Body of pancreas (tissue), 4 donors: Measurements from ENCODE around the gene GZF1. TPM values are rescaled to one million over a fixed set of nuclear protein-coding genes. Genes with fewer than 3 reads are reported as not detected.
A peak's percentile ranks its signal among the peaks of the same experiment; 100 is the strongest.

Experiments
- ATAC-seq: fragments of 150-250 bp; one replicate; pipeline ENCODE4 v1.9.1; 2016
- DNase-seq, 4 donors: peaks; one replicate each; pipeline ENCODE4 v3.0.0-alpha.2; 2019
- H3K27ac ChIP-seq, 4 donors: fragments of 200-600 bp; sonication (generic); 1 replicate in 3 of 4; 2 replicates in 1 of 4; pipeline versions ENCODE4 v1.5.1 to v1.6.1; 2016 to 2019; ENCODE audit warnings: mild to moderate bottlenecking in 1 of 4, mixed read lengths in 1 of 4, moderate library complexity in 1 of 4
- H3K27me3 ChIP-seq, 2 donors: fragments of 200-600 bp; sonication (generic); one replicate each; pipeline ENCODE4 v1.6.0; 2016; ENCODE audit warnings: mild to moderate bottlenecking in 1 of 2
- H3K36me3 ChIP-seq, 2 donors: fragments of 200-600 bp; sonication (generic); replicated peaks in 1 of 2; 2 replicates each; pipeline ENCODE4 v1.5.1; 2016; ENCODE audit warnings: low read depth in 2 of 2; ENCODE audit not compliant: insufficient read depth in 1 of 2
- H3K4me1 ChIP-seq: fragments of 200-600 bp; sonication (generic); one replicate; pipeline ENCODE4 v1.6.0; 2016
- H3K4me3 ChIP-seq, 2 donors: fragments of 200-600 bp; sonication (generic); 1 replicate in 1 of 2; 2 replicates in 1 of 2; pipeline ENCODE4 v1.5.1; 2016 to 2019
- H3K9me3 ChIP-seq, 3 donors: fragments of 200-600 bp; sonication (generic); 1 replicate in 2 of 3; 2 replicates in 1 of 3; pipeline ENCODE4 v1.5.1; 2016
- POLR2A ChIP-seq, 3 donors: fragments of 450-650 bp; IDR thresholded peaks; one replicate each; pipeline ENCODE4 v1.6.1; 2016; ENCODE audit warnings: antibody characterized with exemption in 3 of 3, mild to moderate bottlenecking in 2 of 3
- WGBS, 2 donors: methylation state at CpG; one replicate each; pipeline ENCODE4 v1.1.5; 2017; 5-methylcytosine and 5-hydroxymethylcytosine counted together
- intact Hi-C: fragments of 100-400 bp; cut with DNase I; formaldehyde crosslinking; loops from one replicate; pipeline ENCODE4 v1.15.1; 2023
- total RNA-seq, 2 donors: library from RNA; depleted of rRNA; stranded (reverse); fragments of >200 nt; gene quantifications; one replicate each; pipeline ENCODE4 v1.1.0, GENCODE V29; 2016
- TF ChIP-seq, protein P1 (sequence below), 7 experiments: fragments of 450-650 bp in 4 of 7; fragments of 200-600 bp in 3 of 7; sonication (generic) in 3 of 7; IDR thresholded peaks; one replicate each; pipeline ENCODE4 v1.5.1; 2016 to 2019; ENCODE audit warnings: antibody characterized with exemption in 7 of 7

Gene GZF1
- total RNA-seq, result 1 to 10 TPM; 1.6 to 6.2 TPM

DNA sequence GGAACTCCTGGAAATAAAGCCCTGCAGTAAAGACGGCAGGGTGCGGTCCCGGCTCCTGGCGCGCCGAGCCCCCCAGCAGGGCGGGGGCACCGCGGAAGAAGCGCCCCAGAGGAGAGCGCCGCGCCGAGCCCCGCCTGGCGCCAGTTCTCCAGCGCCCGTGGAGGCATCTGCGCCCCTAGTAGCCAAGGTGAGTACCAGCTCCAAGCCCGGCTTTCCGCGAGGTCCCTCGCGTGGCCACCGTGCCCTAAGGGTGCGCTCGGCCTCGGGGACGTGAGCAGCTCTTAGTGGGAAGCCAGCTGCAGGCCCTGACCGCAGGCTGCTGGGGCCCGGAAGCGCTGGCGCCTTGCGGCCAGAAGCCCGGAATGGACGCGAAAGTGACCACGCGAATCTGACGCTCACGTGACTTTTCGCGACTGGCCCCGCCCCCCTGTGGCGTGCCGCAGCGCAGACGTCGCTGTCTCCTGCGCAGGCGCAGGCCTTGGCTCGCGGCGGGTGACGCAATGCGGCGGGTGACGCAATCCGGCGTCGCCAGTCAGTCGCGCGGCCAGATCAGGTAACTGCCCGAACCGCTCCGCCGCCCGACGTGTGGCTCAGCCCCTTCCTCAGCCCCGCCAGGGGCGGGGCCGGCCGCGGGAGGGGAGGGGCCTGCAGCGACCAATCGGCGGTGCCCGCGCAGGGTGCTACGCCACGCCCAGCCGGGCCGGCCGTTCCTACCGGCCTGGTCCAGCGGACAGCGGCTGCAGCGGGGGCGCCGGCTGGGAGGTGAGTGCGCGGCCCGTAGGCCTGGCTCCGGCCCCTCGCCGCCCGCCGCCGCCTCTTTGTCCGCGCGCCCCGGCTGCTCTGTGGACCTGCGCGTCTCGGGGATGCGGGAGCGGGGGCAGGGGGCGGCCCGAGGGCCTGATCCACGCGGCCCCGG is at the start of gene GZF1:
Gene GZF1 (plus strand): TSS at position 707 of the 916 bp plus-strand sequence. CDS start 2,202 bp downstream, outside the sequence.
- 0 to 1% methylated on average over 3 to 88 of the region's 114 CpGs for WGBS, 2 donors
- H3K27me3 ChIP-seq, result no peaks in the 10 kb centered on the region
- H3K9me3 ChIP-seq, result no peaks in the 10 kb centered on the region
- DNase-seq, result peak; percentile 98 to 99 (median 99)
- peak within 1 kb of the TSS; percentile 98 to 100 (median 98) for H3K27ac ChIP-seq
- peak within 1 kb of the TSS; percentile 44 to 72 for H3K4me3 ChIP-seq
- TF ChIP-seq POLR2A (IDR thresholded peaks at IDR 0.05), result peak; percentile 98 to 99 (median 99)
- TF ChIP-seq, protein P1, sequence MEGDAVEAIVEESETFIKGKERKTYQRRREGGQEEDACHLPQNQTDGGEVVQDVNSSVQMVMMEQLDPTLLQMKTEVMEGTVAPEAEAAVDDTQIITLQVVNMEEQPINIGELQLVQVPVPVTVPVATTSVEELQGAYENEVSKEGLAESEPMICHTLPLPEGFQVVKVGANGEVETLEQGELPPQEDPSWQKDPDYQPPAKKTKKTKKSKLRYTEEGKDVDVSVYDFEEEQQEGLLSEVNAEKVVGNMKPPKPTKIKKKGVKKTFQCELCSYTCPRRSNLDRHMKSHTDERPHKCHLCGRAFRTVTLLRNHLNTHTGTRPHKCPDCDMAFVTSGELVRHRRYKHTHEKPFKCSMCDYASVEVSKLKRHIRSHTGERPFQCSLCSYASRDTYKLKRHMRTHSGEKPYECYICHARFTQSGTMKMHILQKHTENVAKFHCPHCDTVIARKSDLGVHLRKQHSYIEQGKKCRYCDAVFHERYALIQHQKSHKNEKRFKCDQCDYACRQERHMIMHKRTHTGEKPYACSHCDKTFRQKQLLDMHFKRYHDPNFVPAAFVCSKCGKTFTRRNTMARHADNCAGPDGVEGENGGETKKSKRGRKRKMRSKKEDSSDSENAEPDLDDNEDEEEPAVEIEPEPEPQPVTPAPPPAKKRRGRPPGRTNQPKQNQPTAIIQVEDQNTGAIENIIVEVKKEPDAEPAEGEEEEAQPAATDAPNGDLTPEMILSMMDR (IDR thresholded peaks at IDR 0.05), result peak in 4 of 7 experiments; percentile 26 to 57 (median 41)
- peaks cover 62% of the 10 kb centered on the region for H3K4me1 ChIP-seq
- no peaks in the 10 kb centered on the region for H3K36me3 ChIP-seq
- intact Hi-C loops, result no loop called here
- peak; percentile 82 for ATAC-seq

GRCh38 chr20:23313271-23313670 is 48.7 kb upstream of the GZF1 start:
- Histone ChIP-seq H3K4me1 (no peaks in the 10 kb centered on the region), H3K36me3 (no peaks in the 10 kb centered on the region), H3K27me3 (no peaks in the 10 kb centered on the region), H3K27ac (no peak overlapping the region), H3K4me3 (no peak overlapping the region), H3K9me3 (no peaks in the 10 kb centered on the region)
- ATAC-seq (no peak), DNase-seq (no peak)
- TF ChIP-seq POLR2A (IDR thresholded peaks at IDR 0.05), result no peak
- TF ChIP-seq, protein P1 (IDR thresholded peaks at IDR 0.05), result no peak
- 58 to 67% methylated on average over 1 of the region's 1 CpG for WGBS, 2 donors
- intact Hi-C loops, result no loop called here

- ATAC-seq (no peak), DNase-seq (no peak)
- Histone ChIP-seq H3K4me1 (no peaks in the 10 kb centered on the region), H3K27ac (no peak overlapping the region), H3K27me3 (no peaks in the 10 kb centered on the region), H3K9me3 (no peaks in the 10 kb centered on the region), H3K36me3 (no peaks in the 10 kb centered on the region), H3K4me3 (no peak overlapping the region)
- TF ChIP-seq, protein P1 (IDR thresholded peaks at IDR 0.05), result no peak
- TF ChIP-seq POLR2A (IDR thresholded peaks at IDR 0.05), result no peak
- WGBS, 2 donors, result 73 to 81% methylated on average over 5 of the region's 5 CpGs
- intact Hi-C loops, result no loop called here
These were observed 47.3 kb upstream of the GZF1 start for GRCh38 chr20:23314699-23315098.

DNA sequence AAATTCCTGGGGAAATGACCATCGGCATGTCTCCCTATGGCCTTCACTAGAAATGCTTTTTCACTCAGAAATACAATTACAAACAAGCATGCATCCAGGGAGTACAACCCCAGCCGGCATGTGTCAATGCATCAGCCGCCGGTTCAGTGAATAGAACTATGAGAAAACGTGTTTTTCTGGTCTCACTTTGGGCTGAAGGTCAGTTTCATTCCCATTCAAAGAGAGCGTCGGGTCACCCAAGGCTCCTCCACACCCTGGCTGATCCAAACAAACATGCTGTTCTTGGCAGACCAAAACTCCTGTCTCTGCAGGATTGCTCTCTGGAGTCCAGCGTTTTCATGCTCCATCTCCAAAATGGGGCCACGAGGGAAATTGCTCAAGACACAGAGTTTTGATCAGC is 46.9 kb upstream of the GZF1 start:
- 30 to 36% methylated on average over 9 of the region's 9 CpGs for WGBS, 2 donors
- no peak for TF ChIP-seq POLR2A (IDR thresholded peaks at IDR 0.05)
- TF ChIP-seq, protein P1 (IDR thresholded peaks at IDR 0.05), result no peak
- Histone ChIP-seq H3K9me3 (no peaks in the 10 kb centered on the region), H3K36me3 (no peaks in the 10 kb centered on the region), H3K4me1 (no peaks in the 10 kb centered on the region), H3K27me3 (no peaks in the 10 kb centered on the region), H3K27ac (no peak overlapping the region), H3K4me3 (no peak overlapping the region)
- ATAC-seq, result no peak
- intact Hi-C loops, result no loop called here
- DNase-seq, result peak in 1 of 4 donors; percentile 28
